HUES6 (cell line): ENCODE measurements around the gene CYP20A1.
"Not testable (repeated sequence)": the region's sequence is repeated elsewhere in the genome, so short reads cannot be mapped to it uniquely, and the experiment has no call there.

Experiments
- H3K27ac ChIP-seq: 2 replicates; pipeline ENCODE4 v1.7.0; 2013; ENCODE audit warnings: low read depth, mild to moderate bottlenecking, low read length, inconsistent platforms
- H3K27me3 ChIP-seq: 2 replicates; pipeline ENCODE4 v1.6.1; 2013; ENCODE audit warnings: low read length; ENCODE audit not compliant: control insufficient read depth, insufficient read depth
- H3K36me3 ChIP-seq: 2 replicates; pipeline ENCODE4 v1.6.1; 2013; ENCODE audit warnings: low read length; ENCODE audit not compliant: control insufficient read depth, insufficient read depth
- H3K4me1 ChIP-seq: 2 replicates; pipeline ENCODE4 v1.6.1; 2013; ENCODE audit warnings: low read length; ENCODE audit not compliant: control insufficient read depth, insufficient read depth
- H3K4me3 ChIP-seq: 2 replicates; pipeline ENCODE4 v1.5.1; 2013; ENCODE audit warnings: low read depth, low read length
- H3K9ac ChIP-seq: one replicate; pipeline ENCODE4 v1.6.1; 2013; ENCODE audit warnings: mild to moderate bottlenecking, low read length
- H3K9me3 ChIP-seq: 2 replicates; pipeline ENCODE4 v1.6.1; 2013; ENCODE audit warnings: low read depth, low read length; ENCODE audit not compliant: control insufficient read depth, insufficient read depth

The CYP20A1 gene

GRCh38 chr2:203237346-203238238, 1.2 kb upstream of the CYP20A1 start:
- peaks cover 8% of the 10 kb centered on the region; the same call in 1 of the 2 replicates for H3K36me3 ChIP-seq
- no peak overlapping the region for H3K27ac ChIP-seq
- H3K9ac ChIP-seq: no peak overlapping the region
- no peaks in the 10 kb centered on the region for H3K9me3 ChIP-seq
- peak overlapping the region; percentile 95 for H3K4me3 ChIP-seq
- H3K27me3 ChIP-seq: no peaks in the 10 kb centered on the region
- no peaks in the 10 kb centered on the region for H3K4me1 ChIP-seq

DNA sequence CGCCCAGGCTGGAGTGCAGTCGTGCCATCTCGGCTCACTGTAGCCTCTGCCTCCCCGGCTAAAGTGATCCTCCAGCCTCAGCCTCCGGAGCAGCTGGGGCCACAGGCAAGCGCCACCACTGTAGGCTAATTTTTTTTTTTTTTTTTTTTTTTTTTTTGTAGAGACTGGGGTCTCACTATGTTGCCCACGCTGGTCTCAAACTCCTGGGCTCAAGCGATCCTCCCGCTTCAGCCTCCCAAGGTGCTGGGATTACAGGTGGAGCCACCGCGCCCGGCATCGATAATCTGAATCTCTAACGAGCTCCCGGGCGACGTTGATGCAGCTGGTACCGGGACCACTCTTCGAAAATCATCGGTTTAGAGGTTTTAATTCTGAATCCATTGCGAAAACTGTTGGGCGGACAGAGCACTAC, 520 bp upstream of the CYP20A1 start:
- Histone ChIP-seq H3K36me3 (peaks cover 11% of the 10 kb centered on the region), H3K27ac (0 out of 2 replicates have a peak overlapping the region, but pooled peaks have one; percentile 98), H3K4me3 (peak overlapping the region; percentile 95), H3K27me3 (no peaks in the 10 kb centered on the region), H3K9ac (peak overlapping the region; percentile 97), H3K4me1 (no peaks in the 10 kb centered on the region), H3K9me3 (no peaks in the 10 kb centered on the region)

GRCh38 chr2:203240491-203240890, 1.7 kb downstream of the CYP20A1 start:
- no peaks in the 10 kb centered on the region for H3K4me1 ChIP-seq
- no peak overlapping the region for H3K27ac ChIP-seq
- H3K9me3 ChIP-seq: no peaks in the 10 kb centered on the region
- no peak overlapping the region for H3K9ac ChIP-seq
- no peaks in the 10 kb centered on the region for H3K27me3 ChIP-seq
- peaks cover 11% of the 10 kb centered on the region for H3K36me3 ChIP-seq
- no peak overlapping the region for H3K4me3 ChIP-seq

GRCh38 chr2:203242518-203242917, 3.7 kb downstream of the CYP20A1 start:
- no peak overlapping the region for H3K4me3 ChIP-seq
- H3K9me3 ChIP-seq: no peaks in the 10 kb centered on the region
- no peaks in the 10 kb centered on the region for H3K27me3 ChIP-seq
- no peaks in the 10 kb centered on the region for H3K4me1 ChIP-seq
- H3K27ac ChIP-seq: no peak overlapping the region
- H3K9ac ChIP-seq: no peak overlapping the region
- H3K36me3 ChIP-seq: peaks cover 20% of the 10 kb centered on the region

DNA sequence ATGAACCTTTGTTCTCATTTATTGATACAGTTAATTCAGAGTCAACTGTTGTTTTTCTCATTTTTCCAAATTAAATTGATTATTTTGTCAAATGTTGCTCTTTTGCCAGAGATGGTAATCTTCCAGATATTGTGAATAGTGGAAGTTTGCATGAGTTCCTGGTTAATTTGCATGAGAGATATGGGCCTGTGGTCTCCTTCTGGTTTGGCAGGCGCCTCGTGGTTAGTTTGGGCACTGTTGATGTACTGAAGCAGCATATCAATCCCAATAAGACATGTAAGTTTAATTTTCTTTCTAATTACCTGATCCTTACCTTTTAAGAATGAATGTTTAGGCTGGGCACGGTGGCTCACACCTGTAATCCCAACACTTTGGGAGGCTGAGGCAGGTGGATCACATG, 7.8 kb downstream of the CYP20A1 start:
- Histone ChIP-seq H3K27ac (no peak overlapping the region), H3K36me3 (peaks cover 23% of the 10 kb centered on the region), H3K9ac (no peak overlapping the region), H3K4me3 (no peak overlapping the region), H3K9me3 (no peaks in the 10 kb centered on the region), H3K4me1 (no peaks in the 10 kb centered on the region), H3K27me3 (no peaks in the 10 kb centered on the region)

DNA sequence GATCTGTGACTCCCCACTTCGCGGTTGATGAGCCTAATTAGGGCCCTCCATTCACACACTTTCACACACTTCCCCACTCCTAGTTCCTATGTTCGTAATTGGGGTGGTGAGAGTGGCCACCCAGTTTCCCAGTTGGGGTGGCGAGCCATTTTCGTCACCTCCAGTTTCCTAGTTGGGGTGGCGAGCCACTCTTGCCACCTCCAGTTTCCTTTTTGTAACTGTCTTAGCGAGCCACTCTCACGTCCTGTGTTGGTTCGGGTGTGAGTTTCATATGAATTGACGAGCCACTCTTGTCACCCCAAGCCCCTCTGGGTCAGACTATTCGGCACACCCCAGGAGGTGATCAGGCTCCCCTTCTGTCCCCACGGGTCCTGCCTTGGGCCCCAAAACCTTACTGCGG, 14.0 kb downstream of the CYP20A1 start:
- H3K27me3 ChIP-seq: no peaks in the 10 kb centered on the region
- no peaks in the 10 kb centered on the region for H3K9me3 ChIP-seq
- H3K9ac ChIP-seq: no peak overlapping the region
- peaks cover 37% of the 10 kb centered on the region for H3K36me3 ChIP-seq
- H3K4me3 ChIP-seq: no peak overlapping the region
- H3K4me1 ChIP-seq: no peaks in the 10 kb centered on the region
- H3K27ac ChIP-seq: no peak overlapping the region

DNA sequence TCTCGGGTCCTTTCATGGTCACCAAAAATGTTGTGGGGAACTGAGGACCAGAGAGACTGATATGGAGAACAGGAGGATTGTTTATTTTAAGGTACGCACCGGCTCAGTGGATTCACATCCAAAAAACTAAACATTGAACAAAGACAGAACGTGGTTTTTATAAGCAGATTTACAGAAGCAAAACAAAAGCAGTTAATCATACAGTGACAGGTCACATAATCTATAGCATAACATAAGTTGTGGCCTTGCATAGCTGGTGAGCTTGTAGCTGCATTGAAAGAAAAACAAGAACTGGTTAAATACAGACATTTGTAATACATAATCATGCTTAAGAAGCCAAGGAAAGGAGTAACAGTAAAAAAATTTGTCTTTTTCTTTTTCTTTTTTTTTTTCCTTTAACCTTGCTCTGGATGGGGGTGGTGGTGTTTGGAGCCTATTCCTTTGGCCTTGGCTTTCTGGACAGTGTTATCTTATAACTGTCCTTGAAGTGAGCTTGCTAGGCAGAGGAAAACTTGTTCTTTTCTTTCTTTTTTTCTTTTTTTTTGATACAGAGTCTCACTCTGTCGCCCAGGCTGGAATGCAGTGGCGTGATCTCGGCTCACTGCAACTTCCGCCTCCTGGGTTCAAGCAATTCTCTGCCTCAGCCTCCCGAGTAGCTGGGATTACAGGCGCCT, 14.7 kb downstream of the CYP20A1 start:
- H3K9ac ChIP-seq, H3K4me3 ChIP-seq, H3K4me1 ChIP-seq, H3K27me3 ChIP-seq, H3K27ac ChIP-seq, H3K9me3 ChIP-seq: not testable (repeated sequence)
- peaks cover 40% of the 10 kb centered on the region for H3K36me3 ChIP-seq

GRCh38 chr2:203261326-203262159, 22.7 kb downstream of the CYP20A1 start:
- peaks cover 9% of the 10 kb centered on the region for H3K36me3 ChIP-seq
- peaks cover 11% of the 10 kb centered on the region for H3K4me1 ChIP-seq
- H3K27ac ChIP-seq: no peak overlapping the region
- no peak overlapping the region for H3K9ac ChIP-seq
- no peaks in the 10 kb centered on the region for H3K27me3 ChIP-seq
- no peak overlapping the region for H3K4me3 ChIP-seq
- H3K9me3 ChIP-seq: no peaks in the 10 kb centered on the region

DNA sequence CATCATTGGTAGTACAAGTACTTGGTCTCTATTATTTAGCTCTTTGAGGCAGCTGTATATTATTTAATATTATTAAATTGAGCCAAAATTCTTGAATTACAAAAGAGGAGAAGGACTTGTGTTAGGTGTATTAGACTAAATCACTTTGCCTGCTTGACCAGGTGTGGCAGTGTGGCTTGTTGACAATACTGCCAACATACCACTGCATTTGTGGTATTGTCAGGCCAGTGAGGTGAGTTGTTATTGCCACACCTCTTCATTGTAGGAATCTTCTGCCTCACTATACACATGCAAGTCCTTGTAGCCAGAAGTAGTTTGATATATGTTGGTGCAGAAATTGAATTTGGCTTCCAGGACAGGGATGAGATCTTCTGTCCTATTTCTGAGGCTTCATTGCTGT, 40.5 kb downstream of the CYP20A1 start:
- Histone ChIP-seq H3K9ac (no peak overlapping the region), H3K27me3 (no peaks in the 10 kb centered on the region), H3K4me1 (no peaks in the 10 kb centered on the region), H3K9me3 (no peaks in the 10 kb centered on the region), H3K4me3 (no peak overlapping the region), H3K27ac (no peak overlapping the region), H3K36me3 (peaks cover 51% of the 10 kb centered on the region)

- H3K4me1 ChIP-seq: no peaks in the 10 kb centered on the region
- H3K9ac ChIP-seq: no peak overlapping the region
- H3K9me3 ChIP-seq: no peaks in the 10 kb centered on the region
- no peak overlapping the region for H3K4me3 ChIP-seq
- no peak overlapping the region for H3K27ac ChIP-seq
- H3K36me3 ChIP-seq: peaks cover 57% of the 10 kb centered on the region
- H3K27me3 ChIP-seq: no peaks in the 10 kb centered on the region
Observed at GRCh38 chr2:203280428-203281064, 41.7 kb downstream of the CYP20A1 start.
